GM18502 (cell line): ENCODE measurements around the gene C2orf69.

Experiments used
- ATAC-seq: cut with Tn5 transposase; IDR thresholded peaks from one replicate; pipeline ENCODE4 v1.9.1; 2021; ENCODE audit warnings: mild to moderate bottlenecking; ENCODE audit not compliant: unreplicated experiment, poor library complexity

C2orf69 gene, protein sequence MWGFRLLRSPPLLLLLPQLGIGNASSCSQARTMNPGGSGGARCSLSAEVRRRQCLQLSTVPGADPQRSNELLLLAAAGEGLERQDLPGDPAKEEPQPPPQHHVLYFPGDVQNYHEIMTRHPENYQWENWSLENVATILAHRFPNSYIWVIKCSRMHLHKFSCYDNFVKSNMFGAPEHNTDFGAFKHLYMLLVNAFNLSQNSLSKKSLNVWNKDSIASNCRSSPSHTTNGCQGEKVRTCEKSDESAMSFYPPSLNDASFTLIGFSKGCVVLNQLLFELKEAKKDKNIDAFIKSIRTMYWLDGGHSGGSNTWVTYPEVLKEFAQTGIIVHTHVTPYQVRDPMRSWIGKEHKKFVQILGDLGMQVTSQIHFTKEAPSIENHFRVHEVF

DNA sequence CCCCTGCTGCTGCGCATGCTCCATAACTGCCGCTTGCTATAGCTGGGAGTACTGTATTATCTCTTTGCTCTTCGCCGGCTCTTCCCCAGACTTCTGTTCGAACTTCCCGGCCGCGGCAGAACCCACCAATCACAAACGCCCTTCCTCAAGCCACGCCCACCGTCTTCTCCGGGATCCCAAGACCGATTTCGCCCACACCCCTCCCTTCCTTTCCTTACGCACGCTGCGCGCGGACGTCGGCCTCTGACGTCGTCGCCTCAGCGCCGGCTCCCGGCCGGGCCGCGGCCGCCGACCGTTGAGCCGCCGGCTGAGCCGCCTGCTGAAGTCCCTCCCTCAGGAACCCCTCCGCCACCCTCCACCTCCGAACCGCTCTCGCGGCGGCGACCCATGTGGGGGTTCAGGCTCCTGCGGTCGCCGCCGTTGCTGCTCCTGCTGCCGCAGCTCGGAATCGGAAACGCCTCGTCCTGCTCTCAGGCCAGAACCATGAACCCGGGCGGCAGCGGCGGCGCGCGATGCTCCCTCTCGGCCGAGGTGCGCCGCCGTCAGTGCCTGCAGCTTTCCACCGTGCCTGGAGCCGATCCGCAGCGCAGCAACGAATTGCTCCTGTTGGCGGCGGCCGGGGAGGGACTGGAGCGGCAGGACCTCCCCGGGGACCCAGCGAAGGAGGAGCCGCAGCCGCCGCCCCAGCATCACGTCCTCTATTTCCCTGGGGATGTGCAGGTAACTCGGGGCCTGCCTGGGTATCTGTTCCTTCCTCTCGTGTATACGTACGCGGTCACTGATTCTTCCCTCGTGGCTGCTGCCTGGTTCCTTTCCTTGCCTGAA, at the start of gene C2orf69:
Gene C2orf69, plus strand, starts transcription at position 242 of the 825 bp plus-strand sequence. Its CDS starts 146 bp downstream, at position 388.
- peak; percentile 91 for ATAC-seq

- ATAC-seq = no peak
Measured at GRCh38 chr2:199862788-199863187, 48.3 kb upstream of the C2orf69 start.

DNA sequence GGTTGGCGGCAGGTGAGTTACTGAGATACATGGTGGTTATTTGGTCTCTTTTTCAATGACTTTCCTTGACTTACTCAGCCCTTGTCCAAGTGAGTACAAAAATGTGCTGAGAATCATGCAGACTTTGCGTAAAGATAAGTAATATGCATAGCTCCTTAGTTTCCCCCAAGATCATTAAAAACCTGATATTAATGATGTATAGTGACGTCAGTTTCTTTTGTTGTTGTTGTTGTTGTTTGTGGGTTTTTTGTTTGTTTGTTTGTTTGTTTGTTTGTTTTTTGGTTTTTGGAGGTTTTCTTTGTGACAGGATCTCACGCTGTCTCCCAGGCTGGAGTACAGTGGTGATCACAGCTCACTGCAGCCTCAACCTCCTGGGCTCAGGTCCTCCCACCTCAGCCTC, 45.2 kb upstream of the C2orf69 start:
- ATAC-seq = no peak

- ATAC-seq = no peak
Measured at GRCh38 chr2:199868431-199869226, 42.5 kb upstream of the C2orf69 start.

DNA sequence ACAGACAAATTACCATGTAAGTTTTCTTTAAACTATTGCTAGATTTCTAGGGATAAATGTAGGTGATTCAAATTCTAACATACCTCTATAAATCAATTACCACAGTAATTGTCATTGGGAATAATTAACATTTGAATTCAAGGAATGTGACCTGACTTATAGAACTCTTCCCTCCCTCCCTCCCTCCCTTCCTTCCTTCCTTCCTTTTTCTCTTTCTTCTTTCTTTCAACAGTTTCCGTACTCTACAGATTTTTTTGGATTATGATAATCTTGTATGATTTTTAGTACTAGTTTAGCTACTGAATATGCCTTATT, 41.9 kb upstream of the C2orf69 start:
- no peak for ATAC-seq

DNA sequence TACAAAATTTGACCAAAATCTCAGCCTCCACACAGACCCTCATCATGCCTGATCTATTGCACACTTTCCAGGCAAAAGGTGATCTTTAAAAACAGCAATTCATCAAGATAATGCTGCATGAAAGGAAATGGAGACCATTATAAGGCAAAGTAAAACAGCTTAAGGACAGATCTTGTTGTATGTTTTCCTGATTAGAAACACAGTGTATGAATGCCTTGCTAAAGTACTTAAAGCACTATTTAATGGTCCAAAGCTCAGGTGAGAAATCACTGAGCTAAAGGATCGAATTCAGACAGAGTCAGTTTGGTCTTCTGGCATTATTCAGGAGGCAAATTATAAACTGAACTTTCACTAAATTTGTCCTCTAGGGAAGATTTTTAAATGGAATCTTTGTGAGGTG, 41.4 kb upstream of the C2orf69 start:
- ATAC-seq = no peak

DNA sequence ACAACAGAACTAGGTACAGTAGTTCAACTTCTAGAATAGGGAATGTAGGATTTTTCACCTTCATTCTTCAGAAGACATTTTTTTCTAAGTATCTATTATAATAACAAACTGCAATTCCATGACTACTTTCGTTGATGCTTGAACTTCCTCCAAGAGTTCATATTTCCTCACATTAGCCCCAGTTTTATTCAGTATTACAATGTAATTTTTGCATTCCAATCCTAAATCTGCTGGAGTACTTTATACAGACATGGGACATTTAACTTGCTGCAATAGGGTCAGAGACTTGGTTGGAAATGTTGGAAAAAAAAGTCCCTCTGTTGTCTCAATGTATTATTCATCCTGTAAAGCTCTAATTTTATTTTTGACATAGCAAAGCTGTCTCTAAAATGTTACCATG, 40.5 kb upstream of the C2orf69 start:
- no peak for ATAC-seq

DNA sequence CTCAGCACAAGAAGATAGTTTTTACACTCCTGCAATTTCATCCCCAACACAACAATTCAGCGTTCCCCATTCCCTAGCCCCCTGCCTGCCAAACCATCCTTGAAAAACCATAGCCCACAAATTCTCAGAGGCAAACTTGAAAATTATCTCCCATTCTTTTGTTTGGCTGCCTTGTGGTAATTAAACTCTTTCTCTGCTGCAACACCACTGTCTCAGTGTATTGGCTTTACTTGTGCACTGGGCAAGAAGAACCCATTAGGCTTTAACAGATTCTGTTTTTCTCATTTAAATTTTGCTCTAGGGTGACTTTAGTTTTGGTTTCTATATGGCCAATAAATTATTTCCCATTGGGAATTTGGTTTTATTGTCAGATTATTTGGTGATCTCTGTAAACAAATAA, 36.9 kb upstream of the C2orf69 start:
- no peak for ATAC-seq

- ATAC-seq = no peak
Measured at GRCh38 chr2:199875400-199875799, 35.7 kb upstream of the C2orf69 start.

DNA sequence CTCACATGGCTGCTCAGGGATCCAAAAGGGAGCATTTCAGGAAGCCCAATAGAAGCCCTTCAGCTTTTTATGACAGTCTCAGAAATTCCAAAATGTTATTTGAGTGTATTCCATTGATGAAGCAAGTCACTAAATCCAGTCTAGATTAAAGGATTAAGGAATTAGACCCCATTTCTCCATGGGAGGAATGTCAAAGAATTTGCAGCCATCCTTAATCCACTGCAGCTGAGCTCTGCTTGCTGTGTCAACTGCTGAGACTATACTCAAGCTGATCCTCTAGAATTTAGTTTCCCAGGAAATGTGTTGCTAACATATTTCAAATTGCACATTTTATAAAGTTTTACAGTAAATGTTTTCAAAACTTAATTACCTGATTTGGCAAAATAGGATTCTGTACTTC, 28.4 kb upstream of the C2orf69 start:
- no peak for ATAC-seq

- ATAC-seq = no peak
Measured at GRCh38 chr2:199883474-199884212, 27.4 kb upstream of the C2orf69 start.

DNA sequence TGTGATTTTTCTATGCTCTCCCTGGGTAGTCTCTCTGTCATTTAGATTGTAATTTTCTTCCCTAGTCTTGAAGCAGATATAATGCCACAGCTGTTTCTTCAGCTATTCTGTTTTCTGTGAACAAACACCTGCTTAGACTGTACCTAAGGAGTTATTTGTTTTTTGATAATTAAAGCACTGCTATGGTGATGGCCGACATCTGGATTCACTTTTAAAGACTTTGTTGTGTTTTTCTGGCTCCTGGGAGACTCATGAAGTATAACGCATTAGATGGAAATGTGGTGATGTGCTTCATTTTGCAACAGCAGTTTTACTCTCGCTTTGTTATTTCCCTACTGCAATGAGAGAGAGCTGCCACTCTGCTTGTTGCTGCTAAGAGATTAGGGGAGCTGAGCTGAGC, 15.7 kb upstream of the C2orf69 start:
- no peak for ATAC-seq

- no peak for ATAC-seq
Measured at GRCh38 chr2:199896617-199897016, 14.5 kb upstream of the C2orf69 start.

- no peak for ATAC-seq
Measured at GRCh38 chr2:199901942-199902341, 9.2 kb upstream of the C2orf69 start.

DNA sequence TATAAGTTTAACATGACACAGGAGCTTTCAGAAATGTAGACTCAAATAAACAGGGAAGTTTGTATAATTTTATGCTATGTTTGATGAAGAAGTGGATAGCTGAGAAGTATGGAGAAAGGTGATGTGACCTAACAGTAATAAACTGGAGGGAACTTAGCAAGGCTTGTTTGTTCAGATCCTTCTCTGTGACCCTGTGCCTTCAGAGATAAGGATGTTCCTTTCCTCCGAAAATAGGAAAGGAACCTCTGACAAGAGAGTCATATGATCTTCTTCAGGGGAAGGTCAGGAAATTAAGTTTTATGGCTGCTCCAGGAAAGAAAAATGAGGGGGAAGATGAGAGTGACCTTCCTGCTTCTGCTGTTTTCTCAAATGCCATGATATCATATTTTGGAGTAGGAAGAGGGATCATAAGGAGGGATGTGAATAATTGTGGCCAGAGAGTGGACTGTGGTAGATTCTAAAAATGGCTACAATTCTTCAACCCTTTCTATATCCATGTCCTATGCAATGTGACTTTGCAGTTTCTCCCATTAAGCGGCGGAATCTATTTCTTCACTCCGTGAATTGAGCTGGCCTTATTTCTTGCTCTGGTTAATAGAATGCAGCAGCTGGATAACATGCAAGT, 8.5 kb upstream of the C2orf69 start:
- no peak for ATAC-seq

DNA sequence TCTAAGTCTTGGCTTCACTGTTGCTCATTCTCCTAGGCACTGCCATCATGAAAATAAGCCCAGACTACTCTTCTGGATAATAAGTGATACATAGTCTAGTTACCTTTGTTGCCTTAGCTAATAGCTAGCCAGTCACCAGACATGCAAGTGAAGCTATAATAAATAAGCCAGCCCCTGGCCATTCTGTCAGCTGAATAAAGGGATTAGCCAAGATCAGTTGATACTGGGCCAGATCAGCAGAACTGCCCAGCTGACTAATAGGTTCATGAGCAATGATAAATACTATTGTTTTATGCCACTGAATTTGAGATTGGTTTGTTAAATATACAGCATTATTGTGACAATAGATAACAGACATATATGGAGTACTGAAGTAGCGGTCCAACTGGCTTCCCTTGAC, 8.0 kb upstream of the C2orf69 start:
- no peak for ATAC-seq

DNA sequence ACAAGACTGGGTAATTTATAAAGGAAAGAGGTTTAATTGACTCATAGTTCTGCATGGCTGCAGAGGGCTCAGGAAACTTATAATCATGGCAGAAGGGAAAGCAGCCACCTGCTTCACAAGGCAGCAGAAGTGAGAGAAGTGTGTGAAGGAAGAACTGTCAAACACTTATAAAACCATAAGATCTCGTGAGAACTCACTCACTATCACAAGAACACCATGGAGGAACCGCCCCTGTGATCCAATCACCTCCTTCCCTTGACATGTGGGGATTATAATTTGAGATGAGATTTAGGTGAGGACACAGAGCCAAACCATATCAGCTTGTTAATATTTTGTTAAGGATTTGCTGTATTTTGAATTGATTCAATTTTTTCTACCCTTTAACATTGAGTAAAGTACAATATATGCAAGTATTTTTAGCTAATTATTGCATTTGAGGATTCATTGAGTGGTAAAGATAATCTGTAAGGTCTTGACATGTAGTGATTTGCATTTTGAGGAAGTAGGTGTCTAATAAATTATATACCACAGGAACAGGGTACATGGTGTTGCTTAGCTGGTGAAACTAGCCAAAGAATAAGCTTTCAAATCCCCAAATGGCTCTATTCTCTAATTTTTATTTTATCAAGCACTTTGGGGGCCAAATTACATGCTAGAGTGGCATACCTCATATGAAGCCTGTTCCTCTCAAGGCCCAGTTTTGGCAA, 3.9 kb upstream of the C2orf69 start:
- no peak for ATAC-seq

GRCh38 chr2:199910338-199911051, 598 bp upstream of the C2orf69 start:
- no peak for ATAC-seq

DNA sequence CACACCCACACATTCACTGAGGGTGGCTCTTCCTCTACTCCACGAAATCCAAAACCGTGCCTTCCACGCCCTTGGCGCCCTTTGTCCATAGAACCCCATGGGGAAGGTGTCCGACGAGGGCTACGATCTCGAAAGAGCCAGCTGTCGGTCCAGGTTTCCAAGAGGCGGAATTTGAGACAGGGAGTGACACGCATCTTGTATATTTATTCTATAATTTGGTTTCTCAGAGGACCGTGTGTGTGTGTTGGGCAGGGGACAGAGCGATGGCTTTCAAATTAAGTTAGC, 726 bp downstream of the C2orf69 start:
- ATAC-seq = no peak
